HG02798 (cell line): ENCODE results near the gene AVPR1B.

Source experiments
- ATAC-seq: cut with Tn5 transposase; IDR thresholded peaks from one replicate; pipeline ENCODE4 v1.9.1; 2021; ENCODE audit warnings: mild to moderate bottlenecking; ENCODE audit not compliant: unreplicated experiment, poor library complexity

The AVPR1B gene

DNA sequence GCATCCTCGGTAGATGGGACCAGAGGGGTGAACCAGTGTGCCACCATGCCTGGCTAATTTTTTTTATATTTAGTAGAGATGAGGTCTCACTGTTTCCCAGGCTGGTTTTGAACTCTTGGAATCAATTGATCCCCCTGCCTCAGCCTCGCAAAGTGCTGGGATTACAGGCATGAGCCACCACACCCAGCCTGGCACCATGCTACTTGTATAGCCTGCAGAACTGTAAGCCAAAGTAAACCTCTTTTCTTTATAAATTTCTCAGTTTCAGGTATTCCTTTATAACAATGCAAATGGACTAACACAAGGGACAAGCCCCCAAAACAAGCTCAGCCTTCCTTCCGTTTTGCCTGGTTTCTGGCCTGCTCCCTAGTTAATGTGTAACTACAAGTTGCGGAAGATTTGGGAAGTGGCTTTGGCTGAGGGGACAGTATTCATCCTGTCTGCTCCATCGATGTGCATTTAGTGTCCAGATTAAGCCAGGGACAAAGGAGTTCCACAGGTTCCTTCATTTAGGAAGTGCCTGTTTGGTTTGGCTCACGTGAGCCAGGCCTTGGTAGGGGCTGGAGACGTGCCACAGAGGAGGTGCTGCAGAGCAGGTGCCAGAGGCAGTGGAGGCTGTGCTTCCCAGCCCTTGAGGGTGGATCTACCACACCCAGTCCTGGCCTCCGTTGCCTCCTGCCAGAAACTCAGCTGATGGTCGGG, 4.4 kb downstream of the AVPR1B start:
- no peak for ATAC-seq

GRCh38 chr1:206111271-206111927, 5.8 kb downstream of the AVPR1B start:
- ATAC-seq, result no peak

DNA sequence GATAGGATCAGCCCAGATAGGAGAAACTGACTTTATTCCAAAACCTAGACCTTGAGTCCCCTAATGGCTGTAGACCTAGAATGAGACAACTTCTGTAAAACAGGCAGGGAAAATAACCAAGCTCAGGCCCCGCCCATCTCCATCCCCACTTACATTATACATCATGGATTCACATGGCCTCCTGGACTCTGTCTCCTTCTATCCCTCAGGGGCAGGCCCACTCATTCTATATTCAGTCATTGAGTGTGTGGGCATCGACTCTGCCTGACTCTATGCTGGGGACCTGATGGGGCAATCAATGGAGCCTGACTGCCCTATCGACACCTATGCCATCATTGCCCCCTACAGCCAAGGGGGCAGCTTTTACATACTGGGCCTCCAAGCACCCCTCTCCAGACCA, 6.4 kb downstream of the AVPR1B start:
- ATAC-seq, result no peak

- ATAC-seq, result no peak
Measured at GRCh38 chr1:206110161-206110560, 7.0 kb downstream of the AVPR1B start.

DNA sequence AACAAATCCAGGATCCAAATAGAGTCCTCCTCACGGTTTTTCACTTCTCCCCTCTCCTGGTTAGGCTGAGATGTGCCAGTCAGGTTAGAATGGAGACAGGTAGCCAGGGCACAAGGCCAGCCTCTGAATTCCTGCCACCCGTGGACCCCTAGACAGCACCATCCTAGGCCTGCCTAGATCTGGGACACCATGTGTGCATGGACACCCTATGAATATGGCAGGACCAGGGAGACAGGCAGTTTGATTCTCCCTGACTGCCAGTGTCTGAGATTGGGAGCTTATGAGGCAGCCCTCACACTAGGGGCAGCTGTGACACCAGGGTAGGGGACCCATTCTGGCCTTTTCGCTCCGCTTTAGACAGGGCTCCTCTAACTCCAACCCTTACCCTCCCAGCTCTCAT, 7.5 kb downstream of the AVPR1B start:
- no peak for ATAC-seq

DNA sequence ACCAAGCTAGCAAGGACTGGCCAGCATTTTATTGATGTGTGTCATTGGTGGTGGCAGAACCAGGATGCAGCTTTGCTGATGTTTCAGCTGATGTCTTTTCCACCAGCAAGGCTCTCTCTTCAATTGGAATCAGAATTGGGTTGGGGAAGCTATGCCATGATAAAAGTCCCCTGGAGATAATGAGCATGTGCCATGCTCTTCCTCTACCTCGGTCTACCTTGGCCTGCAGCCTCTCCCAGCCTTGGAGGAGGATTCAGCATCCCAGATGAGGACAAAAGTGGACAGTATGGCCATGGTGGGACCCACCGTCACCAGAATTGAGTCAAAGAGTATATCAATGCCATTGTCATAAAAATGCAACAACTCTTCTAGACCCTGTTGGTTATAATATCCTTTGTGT, 8.6 kb downstream of the AVPR1B start:
- ATAC-seq, result no peak

DNA sequence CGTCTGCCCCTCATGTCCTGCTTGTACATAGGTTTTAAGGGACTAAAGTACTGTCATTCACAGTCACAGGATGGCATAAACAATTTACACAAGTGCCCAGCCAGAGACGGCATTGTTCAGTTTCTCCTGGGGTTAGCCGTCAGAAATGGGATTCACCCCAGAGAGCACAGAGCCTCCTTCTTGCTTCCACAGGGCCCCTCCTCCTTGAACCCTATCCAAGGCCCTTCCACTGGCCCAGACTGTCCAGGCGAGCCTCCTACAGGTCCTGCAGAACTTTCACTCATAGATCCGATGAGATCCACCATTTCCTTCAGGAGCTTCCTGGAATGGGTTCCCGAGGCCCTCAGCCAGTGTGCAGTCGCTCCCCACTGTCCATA, 10.0 kb downstream of the AVPR1B start:
- ATAC-seq, result no peak

DNA sequence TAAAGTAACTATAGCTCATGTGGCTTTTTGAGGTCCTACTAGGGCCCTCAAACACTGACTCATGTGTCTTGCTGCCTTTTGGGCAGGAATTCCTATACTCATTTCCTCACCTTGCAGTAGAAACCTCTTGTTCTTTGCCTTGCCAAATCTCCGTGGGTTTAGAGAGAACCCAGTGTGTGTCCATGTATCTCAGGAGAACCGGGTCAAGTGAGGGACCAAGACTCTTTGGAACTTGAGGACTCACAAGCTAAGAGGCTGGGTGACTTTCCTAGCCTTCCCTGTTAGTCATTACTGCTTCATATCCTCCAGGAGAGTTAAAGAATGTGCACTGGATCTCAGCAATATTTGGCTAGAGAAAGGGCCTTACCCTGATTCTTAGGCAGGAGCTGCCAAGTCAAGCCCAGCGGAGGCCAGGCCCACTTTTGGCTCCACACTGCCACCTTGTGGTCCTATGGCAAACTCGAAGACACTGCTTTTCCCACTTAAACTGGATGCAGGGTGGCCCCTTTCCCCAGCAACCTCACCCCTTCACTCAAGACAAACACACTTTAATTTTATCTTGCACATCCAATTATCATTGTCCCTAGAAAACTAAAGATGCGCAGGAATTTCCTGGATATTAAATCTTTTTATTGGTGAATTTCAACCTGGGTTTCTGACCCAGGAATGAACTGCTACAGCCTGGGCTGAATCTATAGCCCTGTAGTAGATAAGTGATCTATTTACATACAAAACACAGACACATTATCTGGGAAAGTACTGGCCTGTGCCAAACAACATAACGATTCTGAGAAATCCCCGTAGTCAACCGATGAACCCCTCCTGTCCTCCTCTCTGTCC, 10.6 kb downstream of the AVPR1B start:
- ATAC-seq, result peak; percentile 80

DNA sequence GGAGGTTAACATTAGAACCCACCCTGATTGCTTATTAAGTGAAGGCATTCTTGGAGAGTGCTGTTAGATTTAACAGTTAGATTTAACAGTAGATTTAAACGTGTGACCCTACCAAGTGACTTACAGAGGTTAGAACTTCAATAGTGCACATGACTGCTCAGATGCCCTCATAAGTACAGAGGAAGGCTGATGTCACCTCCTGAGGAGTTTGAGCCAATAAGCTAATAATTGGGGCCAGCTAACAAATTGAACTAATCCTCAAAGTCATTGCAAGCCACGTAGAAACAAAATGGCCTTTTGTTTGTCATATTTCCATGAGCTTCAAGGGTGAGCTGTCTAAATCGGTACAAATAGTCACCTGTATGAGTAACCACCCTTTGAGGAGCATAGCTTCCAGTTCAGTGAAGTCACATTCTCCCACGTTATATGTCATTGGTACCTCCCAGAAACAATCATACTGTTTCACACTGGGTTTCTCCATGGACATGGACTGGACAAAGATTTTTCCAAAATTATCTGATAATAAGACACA, 11.7 kb downstream of the AVPR1B start:
- no peak for ATAC-seq

DNA sequence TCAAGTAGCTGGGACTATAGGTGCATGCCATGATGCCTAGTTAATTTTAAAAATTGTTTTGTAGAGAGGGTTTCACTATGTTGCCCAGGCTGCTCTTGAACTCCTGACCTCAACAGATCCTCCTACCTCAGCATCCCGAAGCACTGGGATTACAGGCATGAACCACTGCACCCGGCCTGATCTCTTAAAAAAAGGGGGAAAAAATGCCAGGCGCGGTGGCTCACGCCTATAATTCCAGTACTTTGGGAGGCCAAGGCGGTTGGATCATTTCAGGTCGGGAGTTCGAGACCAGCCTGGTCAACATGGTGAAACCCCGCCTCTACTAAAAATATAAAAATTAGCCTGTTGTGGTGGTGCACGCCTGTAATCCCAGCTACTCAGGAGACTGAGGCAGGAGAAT, 13.2 kb downstream of the AVPR1B start:
- ATAC-seq, result no peak

DNA sequence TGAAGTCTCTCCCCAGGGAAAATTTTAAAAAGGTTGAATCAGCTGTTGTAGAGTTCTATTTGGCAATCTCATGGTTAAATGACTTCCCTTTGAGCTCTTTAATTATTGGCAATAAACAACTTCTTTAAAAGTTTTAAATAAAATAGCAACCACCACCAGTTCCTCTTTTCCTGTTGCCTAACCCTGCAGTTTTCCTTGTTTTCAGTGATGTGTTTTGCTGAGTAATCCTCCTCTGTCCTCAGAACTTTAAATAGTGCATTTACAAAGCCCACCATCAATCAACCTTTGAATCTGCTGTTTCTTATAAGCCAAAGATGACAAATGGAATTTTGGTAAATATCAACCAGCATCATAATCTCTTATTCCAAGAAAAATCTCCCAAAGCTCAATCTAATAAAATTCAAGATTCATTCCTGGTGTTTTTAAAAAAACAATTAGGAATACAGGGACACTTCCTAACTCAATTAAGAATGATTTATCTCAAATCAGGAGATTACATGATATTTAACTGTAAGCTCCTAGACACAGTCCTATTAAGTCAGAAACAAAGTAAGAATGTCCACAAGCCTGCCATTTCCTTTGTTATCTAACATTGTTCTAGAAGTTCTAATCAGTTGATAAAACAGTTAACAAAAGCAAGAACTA, 14.8 kb downstream of the AVPR1B start:
- ATAC-seq, result no peak

GRCh38 chr1:206101351-206102045, 15.7 kb downstream of the AVPR1B start:
- no peak for ATAC-seq

DNA sequence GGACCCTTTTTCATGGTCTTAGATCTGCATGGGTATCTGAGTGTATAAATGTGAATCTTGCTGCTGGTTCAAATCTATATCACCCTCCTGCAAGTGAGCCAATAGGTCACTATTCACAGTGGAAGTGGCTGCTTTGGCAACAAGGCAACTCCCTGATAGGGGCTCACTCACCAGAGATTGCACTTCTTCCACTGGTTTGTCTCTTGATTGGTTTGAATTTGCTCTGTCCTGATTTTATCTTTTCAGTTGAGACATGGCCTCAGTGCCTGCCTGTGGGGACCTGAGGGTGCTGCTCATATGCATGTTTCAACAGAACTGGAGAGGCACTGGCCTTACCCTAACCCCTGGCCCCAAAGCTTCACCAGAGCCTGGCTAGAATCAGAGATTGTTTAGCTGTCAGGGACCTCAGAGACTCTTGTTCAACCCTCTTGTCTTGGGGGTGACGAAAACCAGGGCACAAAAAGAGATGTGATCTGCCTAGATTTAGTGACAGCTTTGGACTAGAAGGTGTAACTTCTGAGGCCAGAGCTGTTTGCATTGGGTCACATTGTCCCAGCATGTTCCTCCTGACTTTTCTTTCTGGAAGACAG, 16.9 kb downstream of the AVPR1B start:
- ATAC-seq, result no peak

- no peak for ATAC-seq
Measured at GRCh38 chr1:206098242-206098919, 18.8 kb downstream of the AVPR1B start.

DNA sequence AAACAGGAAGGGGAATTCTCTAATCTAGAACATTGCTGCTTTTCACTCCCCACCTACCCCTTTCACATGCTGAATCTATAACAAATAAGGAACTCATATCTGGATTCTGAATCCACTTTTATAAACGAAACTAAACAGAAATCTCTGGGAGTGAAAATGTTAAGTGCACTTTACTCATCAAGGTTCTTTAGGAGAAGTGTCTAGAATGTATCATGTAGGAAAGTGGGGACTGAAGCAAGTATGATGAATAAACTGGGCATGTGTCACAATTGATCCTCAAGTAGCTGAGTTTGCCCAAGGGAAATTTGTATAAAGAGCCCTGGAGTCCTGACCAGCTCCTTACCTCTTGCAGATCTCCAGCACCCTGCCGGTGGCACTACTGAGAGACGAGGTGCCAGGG, 19.8 kb downstream of the AVPR1B start:
- ATAC-seq, result no peak

DNA sequence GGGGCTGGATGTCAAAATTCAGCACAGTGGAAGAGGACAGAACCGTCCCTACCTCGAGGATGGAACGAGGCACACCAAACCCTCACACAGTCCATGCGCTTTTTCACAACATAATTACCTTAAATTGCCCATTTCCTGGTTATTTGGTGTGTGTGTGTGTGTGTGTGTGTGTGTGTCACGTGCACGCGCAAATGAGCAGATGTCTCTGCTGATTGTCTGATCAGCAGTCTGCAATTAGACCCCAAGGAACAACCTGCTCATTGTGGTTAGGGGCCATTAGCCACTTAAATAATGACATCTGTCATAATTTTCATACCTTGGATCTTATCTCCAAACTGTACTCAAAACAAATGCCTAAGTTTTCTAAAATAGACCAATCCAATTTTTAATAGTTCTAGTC, 23.2 kb downstream of the AVPR1B start:
- no peak for ATAC-seq

DNA sequence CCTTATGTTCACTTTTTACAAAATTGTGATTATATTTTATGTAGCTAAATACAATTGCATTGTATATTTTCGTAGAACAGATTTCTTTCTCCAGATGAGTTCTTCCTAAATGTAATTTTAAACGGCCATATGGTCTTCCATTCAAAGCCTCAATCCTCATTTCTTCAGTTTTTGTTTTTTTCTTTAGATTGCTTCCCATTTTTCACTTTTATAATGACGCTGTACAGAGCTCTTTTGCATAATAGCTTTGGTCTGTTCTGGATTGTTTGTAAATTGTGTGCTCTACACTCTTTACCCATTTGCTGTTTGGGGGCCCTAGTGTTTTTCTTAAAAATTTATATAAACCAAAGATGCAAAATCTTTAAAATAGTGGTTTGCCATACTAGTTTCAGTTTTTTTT, 27.8 kb downstream of the AVPR1B start:
- ATAC-seq, result no peak

DNA sequence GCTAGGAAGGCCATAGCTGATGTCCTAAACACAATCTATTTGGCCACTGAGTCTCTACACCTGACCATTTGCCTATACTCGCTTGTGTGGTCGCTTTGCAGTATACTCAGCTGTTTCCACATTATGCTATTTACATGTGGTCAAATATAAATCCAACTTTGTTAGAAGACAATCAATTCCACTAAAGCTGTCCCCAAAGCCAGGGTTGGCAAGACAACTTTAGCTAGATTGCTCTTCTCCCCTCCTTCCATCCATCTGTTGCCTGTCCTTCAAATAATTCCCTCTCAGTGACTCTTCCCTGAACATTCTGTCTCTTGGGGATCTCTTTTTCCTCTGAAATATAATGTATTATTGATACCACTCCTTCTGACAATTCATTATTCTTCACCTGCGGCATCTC, 30.1 kb downstream of the AVPR1B start:
- no peak for ATAC-seq

GRCh38 chr1:206083750-206084149, 33.4 kb downstream of the AVPR1B start:
- ATAC-seq, result no peak
